IMR-90 (cell line): ENCODE measurements around the gene DCUN1D2. TPM values are rescaled to one million over a fixed set of nuclear protein-coding genes. Genes with fewer than 3 reads are reported as not detected.
A peak's percentile ranks its signal among the peaks of the same experiment; 100 is the strongest.

ENCODE experiments used
- ATAC-seq: fragments of 200-7000 bp; cut with Tn5 transposase; 2 replicates; pipeline ENCODE4 v1.9.1; 2020; ENCODE audit warnings: low read depth, mild to moderate bottlenecking, moderate library complexity
- BruUV-seq: library from RNA; stranded (reverse); fragments of 400-500 nt; replicated peaks from 2 replicates; lab custom pipeline; 2021; lab: Mats Ljungman, UMichigan
- CTCF ChIA-PET: fragments of 300-600 bp; formaldehyde crosslinking; extraction: SDS; loops from one replicate; lab custom pipeline; 2021; ENCODE audit warnings: antibody characterized with exemption; lab: Yijun Ruan, JAX
- POLR2A ChIA-PET: fragments of 300-600 bp; sonication (Branson Sonifier 250); formaldehyde crosslinking; loops from one replicate; lab custom pipeline; 2022; ENCODE audit warnings: antibody characterized with exemption; ENCODE audit not compliant: unreplicated experiment; lab: Charles Lee
- DNase-seq: peaks from one replicate; pipeline ENCODE4 v3.0.0; 2013
- H2AFZ ChIP-seq: replicated peaks from 2 replicates; pipeline ENCODE3; 2013; ENCODE audit warnings: low read length, mild to moderate bottlenecking; ENCODE audit not compliant: poor library complexity
- H2AK5ac ChIP-seq: 2 replicates; pipeline ENCODE4 v1.6.1; 2013; ENCODE audit warnings: low read depth, low read length, inconsistent platforms
- H2AK9ac ChIP-seq: replicated peaks from 2 replicates; pipeline ENCODE3; 2013; ENCODE audit warnings: mild to moderate bottlenecking, low read depth, low read length, moderate library complexity; ENCODE audit not compliant: poor library complexity
- H2BK120ac ChIP-seq: 2 replicates; pipeline ENCODE4 v1.6.1; 2013; ENCODE audit warnings: low read depth, low read length, inconsistent platforms
- H2BK15ac ChIP-seq: 3 replicates; pipeline ENCODE4 v1.6.1; 2013; ENCODE audit warnings: low read depth, low read length, inconsistent platforms
- H2BK20ac ChIP-seq: 2 replicates; pipeline ENCODE4 v1.6.1; 2013; ENCODE audit warnings: low read depth, mild to moderate bottlenecking, inconsistent platforms, low read length, moderate library complexity
- H2BK5ac ChIP-seq: 2 replicates; pipeline ENCODE4 v1.6.1; 2013; ENCODE audit warnings: mild to moderate bottlenecking, low read depth, low read length, inconsistent platforms; ENCODE audit not compliant: poor library complexity, severe bottlenecking
- H3K14ac ChIP-seq: replicated peaks from 2 replicates; pipeline ENCODE4 v1.6.1; 2013; ENCODE audit warnings: low read depth, low read length, inconsistent platforms
- H3K18ac ChIP-seq: 2 replicates; pipeline ENCODE4 v1.6.1; 2013; ENCODE audit warnings: low read depth, low read length, control low read depth
- H3K23ac ChIP-seq: 2 replicates; pipeline ENCODE4 v1.6.1; 2013; ENCODE audit warnings: low read depth, low read length, inconsistent platforms
- H3K27ac ChIP-seq: 2 replicates; pipeline ENCODE4 v1.5.1; 2013; ENCODE audit warnings: mild to moderate bottlenecking, control low read depth, low read length; ENCODE audit not compliant: insufficient read depth
- H3K27me3 ChIP-seq: 2 replicates; pipeline ENCODE4 v1.6.1; 2013; ENCODE audit warnings: low read length; ENCODE audit not compliant: control insufficient read depth, insufficient read depth
- H3K36me3 ChIP-seq: 2 replicates; pipeline ENCODE4 v1.6.1; 2013; ENCODE audit warnings: low read length, mixed read lengths; ENCODE audit not compliant: control insufficient read depth, insufficient read depth
- H3K4ac ChIP-seq: 2 replicates; pipeline ENCODE4 v1.6.1; 2013; ENCODE audit warnings: low read depth, low read length, inconsistent platforms
- H3K4me1 ChIP-seq: 2 replicates; pipeline ENCODE4 v1.6.1; 2013; ENCODE audit warnings: low read length, mixed read lengths; ENCODE audit not compliant: control insufficient read depth, insufficient read depth
- H3K4me2 ChIP-seq: 2 replicates; pipeline ENCODE4 v1.6.1; 2013; ENCODE audit warnings: low read depth, mild to moderate bottlenecking, control low read depth, low read length, moderate library complexity
- H3K4me3 ChIP-seq: 2 replicates; pipeline ENCODE4 v1.5.1; 2013; ENCODE audit warnings: low read depth, mild to moderate bottlenecking, control low read depth, low read length, moderate library complexity; ENCODE audit not compliant: insufficient read depth
- H3K56ac ChIP-seq: 2 replicates; pipeline ENCODE4 v1.6.1; 2013; ENCODE audit warnings: low read length, inconsistent platforms; ENCODE audit not compliant: insufficient read depth; ENCODE audit errors: extremely low read depth
- H3K79me1 ChIP-seq, 2 experiments: 2 replicates each; pipeline ENCODE4 v1.6.1; 2013; ENCODE audit warnings: low read length in 2 of 2, inconsistent platforms in 1 of 2, low read depth in 1 of 2
- H3K9ac ChIP-seq: 2 replicates; pipeline ENCODE4 v1.6.1; 2013; ENCODE audit warnings: low read depth, low read length, control low read depth
- H3K9me1 ChIP-seq: 2 replicates; pipeline ENCODE4 v1.6.1; 2013; ENCODE audit warnings: low read length, inconsistent platforms; ENCODE audit not compliant: insufficient read depth
- H3K9me3 ChIP-seq: 2 replicates; pipeline ENCODE4 v1.6.1; 2013; ENCODE audit warnings: low read length; ENCODE audit not compliant: control insufficient read depth, insufficient read depth
- H4K20me1 ChIP-seq: 2 replicates; pipeline ENCODE4 v1.6.1; 2013; ENCODE audit warnings: low read length, inconsistent platforms; ENCODE audit not compliant: insufficient read depth
- H4K5ac ChIP-seq: 2 replicates; pipeline ENCODE4 v1.6.1; 2013; ENCODE audit warnings: mild to moderate bottlenecking, low read depth, low read length, control low read depth
- H4K8ac ChIP-seq, 2 experiments: 2 replicates each; pipeline ENCODE4 v1.6.1; 2013; ENCODE audit warnings: low read depth in 2 of 2, low read length in 2 of 2, control low read depth in 1 of 2, inconsistent platforms in 1 of 2
- H4K91ac ChIP-seq: 2 replicates; pipeline ENCODE4 v1.6.1; 2013; ENCODE audit warnings: low read depth, low read length, inconsistent platforms; ENCODE audit not compliant: insufficient read depth
- BHLHE40 ChIP-seq: fragments of 150-350 bp; IDR thresholded peaks from 2 replicates; pipeline ENCODE4 v1.6.1; 2016; ENCODE audit warnings: mild to moderate bottlenecking, low read depth, low read length
- CEBPB ChIP-seq: IDR thresholded peaks from 2 replicates; pipeline ENCODE4 v1.6.1; 2012; ENCODE audit warnings: low read depth, low read length, improper control_type of control experiment
- CHD1 ChIP-seq: IDR thresholded peaks from 2 replicates; pipeline ENCODE4 v1.6.1; 2012; ENCODE audit warnings: low read depth, low read length, improper control_type of control experiment
- MAZ ChIP-seq: IDR thresholded peaks from 2 replicates; pipeline ENCODE4 v1.6.1; 2012; ENCODE audit warnings: low read depth, mild to moderate bottlenecking, low read length, improper control_type of control experiment, moderate library complexity, borderline replicate concordance
- MXI1 ChIP-seq: IDR thresholded peaks from 2 replicates; pipeline ENCODE4 v1.6.1; 2012; ENCODE audit warnings: low read depth, mild to moderate bottlenecking, low read length, moderate library complexity, borderline replicate concordance
- POLR2A ChIP-seq: IDR thresholded peaks from 2 replicates; pipeline ENCODE4 v1.6.1; 2012; ENCODE audit warnings: mild to moderate bottlenecking, low read depth, low read length
- RCOR1 ChIP-seq: IDR thresholded peaks from 2 replicates; pipeline ENCODE4 v1.6.1; 2012; ENCODE audit warnings: mild to moderate bottlenecking, low read length, improper control_type of control experiment; ENCODE audit not compliant: insufficient replicate concordance
- WGBS, 2 experiments: methylation state at CpG; one replicate each; pipeline versions ENCODE4 v1.1.5 to v1.1.7; 2013; ENCODE audit warnings: missing lambda C conversion rate in 2 of 2; ENCODE audit not compliant: insufficient read length in 1 of 2; ENCODE audit errors: extremely low coverage in 2 of 2; 5-methylcytosine and 5-hydroxymethylcytosine counted together
- dilution Hi-C: fragments of 300-500 bp; cut with HindIII; formaldehyde crosslinking; loops from one replicate; pipeline ENCODE4 v1.14.3; 2018; ENCODE audit warnings: low sequenced_read_pairs; ENCODE audit not compliant: unreplicated experiment
- in situ Hi-C: fragments of 300-500 bp; cut with MboI; formaldehyde crosslinking; loops from 3 replicates; pipeline ENCODE4 v1.14.3; 2019; ENCODE audit warnings: low sequenced_read_pairs, inconsistent platforms, mixed read lengths
- intact Hi-C: fragments of 100-400 bp; cut with micrococcal nuclease; formaldehyde crosslinking; loops from 2 replicates; pipeline ENCODE4 v1.10.0; 2022
- polyA plus RNA-seq, 3 experiments: library from polyadenylated mRNA; depleted of rRNA; stranded (reverse); fragments of >200 nt; gene quantifications; 2 replicates each; pipeline ENCODE4 v1.2.3, GENCODE V29; 2012; ENCODE audit warnings: low replicate concordance in 1 of 3
- total RNA-seq: library from RNA; depleted of rRNA; stranded (reverse); fragments of >200 nt; gene quantifications from 2 replicates; pipeline ENCODE4 v1.2.3, GENCODE V29; 2012
- TF ChIP-seq, protein P1 (sequence below): fragments of 150-350 bp; IDR thresholded peaks from 2 replicates; pipeline ENCODE4 v1.6.1; 2016; ENCODE audit warnings: low read depth, mild to moderate bottlenecking, low read length, moderate library complexity, borderline replicate concordance
- TF ChIP-seq, protein P2 (sequence below): conservative IDR thresholded peaks from 2 replicates; pipeline ENCODE4 v1.5.1; 2012; ENCODE audit warnings: mild to moderate bottlenecking, low read depth, low read length, improper control_type of control experiment
- TF ChIP-seq, protein P3 (sequence below): fragments of 150-350 bp; IDR thresholded peaks from 2 replicates; pipeline ENCODE4 v1.6.1; 2017; ENCODE audit warnings: mild to moderate bottlenecking, antibody characterized with exemption, low read length, low read depth

DCUN1D2 gene
- total and polyA plus RNA-seq, 2 of the 4 experiments (the other 2 are of a cell fraction): 8.1 to 11.5 TPM

DNA sequence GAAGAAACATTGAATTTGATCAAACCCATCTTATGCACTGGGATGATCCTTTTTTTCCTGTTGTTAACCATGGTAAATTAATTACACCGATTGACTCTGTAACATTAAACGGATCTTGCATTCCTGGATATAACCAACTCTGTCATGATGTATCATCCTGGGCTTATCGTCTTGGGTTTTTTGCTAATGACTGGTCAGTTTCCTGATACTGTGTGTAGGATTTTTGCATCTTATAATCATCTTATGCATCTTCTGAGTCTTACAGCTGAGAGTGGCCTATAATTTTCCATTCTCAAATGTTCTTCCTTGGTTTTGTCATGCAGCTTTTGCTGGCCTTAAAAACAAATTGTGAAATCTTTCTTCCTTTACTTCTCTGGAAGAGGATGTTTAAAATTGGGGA, 12.8 kb downstream of the DCUN1D2 start:
- BruUV-seq: no TSS peak
- no CpG with 5 or more reads among the region's 3 CpGs for WGBS, 2 experiments
- no peak overlapping the region for H3K18ac ChIP-seq
- H2AK5ac ChIP-seq: no peak overlapping the region
- no peak for TF ChIP-seq MXI1
- TF ChIP-seq, protein P1, sequence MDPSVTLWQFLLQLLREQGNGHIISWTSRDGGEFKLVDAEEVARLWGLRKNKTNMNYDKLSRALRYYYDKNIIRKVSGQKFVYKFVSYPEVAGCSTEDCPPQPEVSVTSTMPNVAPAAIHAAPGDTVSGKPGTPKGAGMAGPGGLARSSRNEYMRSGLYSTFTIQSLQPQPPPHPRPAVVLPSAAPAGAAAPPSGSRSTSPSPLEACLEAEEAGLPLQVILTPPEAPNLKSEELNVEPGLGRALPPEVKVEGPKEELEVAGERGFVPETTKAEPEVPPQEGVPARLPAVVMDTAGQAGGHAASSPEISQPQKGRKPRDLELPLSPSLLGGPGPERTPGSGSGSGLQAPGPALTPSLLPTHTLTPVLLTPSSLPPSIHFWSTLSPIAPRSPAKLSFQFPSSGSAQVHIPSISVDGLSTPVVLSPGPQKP: no peak
- TF ChIP-seq RCOR1: no peak
- no peak for TF ChIP-seq CEBPB
- no peak for TF ChIP-seq MAZ
- TF ChIP-seq POLR2A: no peak
- TF ChIP-seq, protein P2, sequence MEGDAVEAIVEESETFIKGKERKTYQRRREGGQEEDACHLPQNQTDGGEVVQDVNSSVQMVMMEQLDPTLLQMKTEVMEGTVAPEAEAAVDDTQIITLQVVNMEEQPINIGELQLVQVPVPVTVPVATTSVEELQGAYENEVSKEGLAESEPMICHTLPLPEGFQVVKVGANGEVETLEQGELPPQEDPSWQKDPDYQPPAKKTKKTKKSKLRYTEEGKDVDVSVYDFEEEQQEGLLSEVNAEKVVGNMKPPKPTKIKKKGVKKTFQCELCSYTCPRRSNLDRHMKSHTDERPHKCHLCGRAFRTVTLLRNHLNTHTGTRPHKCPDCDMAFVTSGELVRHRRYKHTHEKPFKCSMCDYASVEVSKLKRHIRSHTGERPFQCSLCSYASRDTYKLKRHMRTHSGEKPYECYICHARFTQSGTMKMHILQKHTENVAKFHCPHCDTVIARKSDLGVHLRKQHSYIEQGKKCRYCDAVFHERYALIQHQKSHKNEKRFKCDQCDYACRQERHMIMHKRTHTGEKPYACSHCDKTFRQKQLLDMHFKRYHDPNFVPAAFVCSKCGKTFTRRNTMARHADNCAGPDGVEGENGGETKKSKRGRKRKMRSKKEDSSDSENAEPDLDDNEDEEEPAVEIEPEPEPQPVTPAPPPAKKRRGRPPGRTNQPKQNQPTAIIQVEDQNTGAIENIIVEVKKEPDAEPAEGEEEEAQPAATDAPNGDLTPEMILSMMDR: no peak
- TF ChIP-seq, protein P3, sequence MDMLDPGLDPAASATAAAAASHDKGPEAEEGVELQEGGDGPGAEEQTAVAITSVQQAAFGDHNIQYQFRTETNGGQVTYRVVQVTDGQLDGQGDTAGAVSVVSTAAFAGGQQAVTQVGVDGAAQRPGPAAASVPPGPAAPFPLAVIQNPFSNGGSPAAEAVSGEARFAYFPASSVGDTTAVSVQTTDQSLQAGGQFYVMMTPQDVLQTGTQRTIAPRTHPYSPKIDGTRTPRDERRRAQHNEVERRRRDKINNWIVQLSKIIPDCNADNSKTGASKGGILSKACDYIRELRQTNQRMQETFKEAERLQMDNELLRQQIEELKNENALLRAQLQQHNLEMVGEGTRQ: no peak
- TF ChIP-seq BHLHE40: no peak
- no peak for TF ChIP-seq CHD1
- no peak overlapping the region for H3K9ac ChIP-seq
- no peak overlapping the region for H4K91ac ChIP-seq
- H2BK5ac ChIP-seq: no peak overlapping the region
- in situ Hi-C loops: no loop called here
- no peak overlapping the region for H2BK15ac ChIP-seq
- no peaks in the 10 kb centered on the region; the same call in 1 of the 2 replicates for H4K20me1 ChIP-seq
- no peak overlapping the region for H2AK9ac ChIP-seq
- H4K8ac ChIP-seq: no peak overlapping the region
- H2BK20ac ChIP-seq: no peak overlapping the region
- no peak overlapping the region for H3K4me2 ChIP-seq
- H3K23ac ChIP-seq: no peak overlapping the region
- no peak overlapping the region for H2BK120ac ChIP-seq
- no peaks in the 10 kb centered on the region for H3K9me3 ChIP-seq
- ChIA-PET POLR2A (no interaction called here), CTCF (interaction anchor here (1.0 kb wide), 1 partner anchor 11 kb away, joined by 3 read pairs; no protein-coding TSS in a partner anchor)
- no peak overlapping the region for H4K5ac ChIP-seq
- no peaks in the 10 kb centered on the region for H3K27me3 ChIP-seq
- dilution Hi-C loops: no loop called here
- H3K4me3 ChIP-seq: no peak overlapping the region
- H3K14ac ChIP-seq: no peak overlapping the region
- peaks cover 8% of the 10 kb centered on the region; the same call in 1 of the 2 replicates for H3K9me1 ChIP-seq
- peaks cover 30% of the 10 kb centered on the region for H3K36me3 ChIP-seq
- DNase-seq (peak; percentile 28), ATAC-seq (no peak)
- H3K56ac ChIP-seq: no peak overlapping the region
- peaks cover 14 to 26% of the 10 kb centered on the region in 2 experiments for H3K79me1 ChIP-seq
- no peak overlapping the region for H3K27ac ChIP-seq
- H3K4me1 ChIP-seq: peaks cover 2% of the 10 kb centered on the region; the same call in 1 of the 2 replicates
- intact Hi-C loops: loop anchor here (1.0 kb wide), 1 partner anchor 11 kb away; no protein-coding TSS in a partner anchor
- no peak overlapping the region for H2AFZ ChIP-seq
- H3K4ac ChIP-seq: no peak overlapping the region
